ENCODE data around the gene PLEKHM2.

The PLEKHM2 gene

GRCh38 chr1:15669074-15669473 is 15.0 kb upstream of the PLEKHM2 start:
- TF ChIP-seq GABPA (IDR thresholded peaks at IDR 0.05; ENCODE audit: low read depth) (no peak), SPI1 (IDR thresholded peaks at IDR 0.05; ENCODE audit: borderline replicate concordance, low read depth) (no peak), POLR2AphosphoS5 (IDR thresholded peaks at IDR 0.05; ENCODE audit: low read depth) (no peak)
- TF ChIP-seq, protein P1, sequence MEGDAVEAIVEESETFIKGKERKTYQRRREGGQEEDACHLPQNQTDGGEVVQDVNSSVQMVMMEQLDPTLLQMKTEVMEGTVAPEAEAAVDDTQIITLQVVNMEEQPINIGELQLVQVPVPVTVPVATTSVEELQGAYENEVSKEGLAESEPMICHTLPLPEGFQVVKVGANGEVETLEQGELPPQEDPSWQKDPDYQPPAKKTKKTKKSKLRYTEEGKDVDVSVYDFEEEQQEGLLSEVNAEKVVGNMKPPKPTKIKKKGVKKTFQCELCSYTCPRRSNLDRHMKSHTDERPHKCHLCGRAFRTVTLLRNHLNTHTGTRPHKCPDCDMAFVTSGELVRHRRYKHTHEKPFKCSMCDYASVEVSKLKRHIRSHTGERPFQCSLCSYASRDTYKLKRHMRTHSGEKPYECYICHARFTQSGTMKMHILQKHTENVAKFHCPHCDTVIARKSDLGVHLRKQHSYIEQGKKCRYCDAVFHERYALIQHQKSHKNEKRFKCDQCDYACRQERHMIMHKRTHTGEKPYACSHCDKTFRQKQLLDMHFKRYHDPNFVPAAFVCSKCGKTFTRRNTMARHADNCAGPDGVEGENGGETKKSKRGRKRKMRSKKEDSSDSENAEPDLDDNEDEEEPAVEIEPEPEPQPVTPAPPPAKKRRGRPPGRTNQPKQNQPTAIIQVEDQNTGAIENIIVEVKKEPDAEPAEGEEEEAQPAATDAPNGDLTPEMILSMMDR (IDR thresholded peaks at IDR 0.05; ENCODE audit: insufficient read depth, low read length) = no peak
- TF ChIP-seq, protein P2, sequence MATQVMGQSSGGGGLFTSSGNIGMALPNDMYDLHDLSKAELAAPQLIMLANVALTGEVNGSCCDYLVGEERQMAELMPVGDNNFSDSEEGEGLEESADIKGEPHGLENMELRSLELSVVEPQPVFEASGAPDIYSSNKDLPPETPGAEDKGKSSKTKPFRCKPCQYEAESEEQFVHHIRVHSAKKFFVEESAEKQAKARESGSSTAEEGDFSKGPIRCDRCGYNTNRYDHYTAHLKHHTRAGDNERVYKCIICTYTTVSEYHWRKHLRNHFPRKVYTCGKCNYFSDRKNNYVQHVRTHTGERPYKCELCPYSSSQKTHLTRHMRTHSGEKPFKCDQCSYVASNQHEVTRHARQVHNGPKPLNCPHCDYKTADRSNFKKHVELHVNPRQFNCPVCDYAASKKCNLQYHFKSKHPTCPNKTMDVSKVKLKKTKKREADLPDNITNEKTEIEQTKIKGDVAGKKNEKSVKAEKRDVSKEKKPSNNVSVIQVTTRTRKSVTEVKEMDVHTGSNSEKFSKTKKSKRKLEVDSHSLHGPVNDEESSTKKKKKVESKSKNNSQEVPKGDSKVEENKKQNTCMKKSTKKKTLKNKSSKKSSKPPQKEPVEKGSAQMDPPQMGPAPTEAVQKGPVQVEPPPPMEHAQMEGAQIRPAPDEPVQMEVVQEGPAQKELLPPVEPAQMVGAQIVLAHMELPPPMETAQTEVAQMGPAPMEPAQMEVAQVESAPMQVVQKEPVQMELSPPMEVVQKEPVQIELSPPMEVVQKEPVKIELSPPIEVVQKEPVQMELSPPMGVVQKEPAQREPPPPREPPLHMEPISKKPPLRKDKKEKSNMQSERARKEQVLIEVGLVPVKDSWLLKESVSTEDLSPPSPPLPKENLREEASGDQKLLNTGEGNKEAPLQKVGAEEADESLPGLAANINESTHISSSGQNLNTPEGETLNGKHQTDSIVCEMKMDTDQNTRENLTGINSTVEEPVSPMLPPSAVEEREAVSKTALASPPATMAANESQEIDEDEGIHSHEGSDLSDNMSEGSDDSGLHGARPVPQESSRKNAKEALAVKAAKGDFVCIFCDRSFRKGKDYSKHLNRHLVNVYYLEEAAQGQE (IDR thresholded peaks at IDR 0.05; ENCODE audit: insufficient replicate concordance, low read depth) = no peak
- H3K27me3 ChIP-seq (ENCODE audit: insufficient read depth, poor library complexity, severe bottlenecking) = no peaks in the 10 kb centered on the region
- no peak overlapping the region for H3K4me3 ChIP-seq (replicated peaks; ENCODE audit: insufficient read depth, low read length)

GRCh38 chr1:15669864-15670263 is 14.3 kb upstream of the PLEKHM2 start:
- no peak for DNase-seq (ENCODE audit: low read depth in 1 of 2, low spot score in 1 of 2)
- Histone ChIP-seq H3K27me3 (ENCODE audit: insufficient read depth, poor library complexity, severe bottlenecking) (no peaks in the 10 kb centered on the region), H3K4me3 (replicated peaks; ENCODE audit: insufficient read depth, low read length) (no peak overlapping the region), H3K27ac (replicated peaks) (no peak overlapping the region)
- TF ChIP-seq SPI1 (IDR thresholded peaks at IDR 0.05; ENCODE audit: borderline replicate concordance, low read depth) (no peak), GABPA (IDR thresholded peaks at IDR 0.05; ENCODE audit: low read depth) (no peak)
- TF ChIP-seq, protein P1 (IDR thresholded peaks at IDR 0.05; ENCODE audit: insufficient read depth, low read length) = no peak
- TF ChIP-seq, protein P2 (IDR thresholded peaks at IDR 0.05; ENCODE audit: insufficient replicate concordance, low read depth) = no peak

More at GRCh38 chr1:15669074-15669473, 15.0 kb upstream of the PLEKHM2 start:
- H3K27ac ChIP-seq (replicated peaks) = no peak overlapping the region
- no peak for DNase-seq (ENCODE audit: low read depth in 1 of 2, low spot score in 1 of 2)

DNA sequence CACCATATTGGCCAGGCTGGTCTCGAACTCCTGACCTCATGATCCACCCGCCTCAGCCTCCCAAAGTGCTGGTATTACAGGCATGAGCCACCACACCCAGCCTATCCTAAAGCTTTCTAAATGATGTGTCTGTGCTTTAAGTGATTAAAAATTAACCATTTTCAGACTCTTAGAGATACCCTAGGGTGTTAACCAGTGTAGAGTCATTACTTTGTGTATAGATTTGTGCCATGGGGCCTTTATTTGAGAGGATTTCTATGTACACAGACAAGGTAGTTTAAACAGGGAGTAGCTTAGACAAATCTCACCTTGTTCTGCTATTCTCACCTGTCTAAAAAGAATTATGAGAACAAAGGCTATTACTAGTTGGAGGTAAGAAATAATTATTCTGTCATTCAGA is 12.7 kb upstream of the PLEKHM2 start:
- Histone ChIP-seq H3K4me3 (replicated peaks; ENCODE audit: insufficient read depth, low read length) (no peak overlapping the region), H3K27ac (replicated peaks) (no peak overlapping the region), H3K27me3 (ENCODE audit: insufficient read depth, poor library complexity, severe bottlenecking) (no peaks in the 10 kb centered on the region)
- no peak for TF ChIP-seq POLR2AphosphoS5 (IDR thresholded peaks at IDR 0.05; ENCODE audit: low read depth)
- no peak for TF ChIP-seq GABPA (IDR thresholded peaks at IDR 0.05; ENCODE audit: low read depth)
- no peak for TF ChIP-seq SPI1 (IDR thresholded peaks at IDR 0.05; ENCODE audit: borderline replicate concordance, low read depth)
- TF ChIP-seq, protein P1 (IDR thresholded peaks at IDR 0.05; ENCODE audit: insufficient read depth, low read length) = no peak
- TF ChIP-seq, protein P2 (IDR thresholded peaks at IDR 0.05; ENCODE audit: insufficient replicate concordance, low read depth) = no peak
- no peak for DNase-seq (ENCODE audit: low read depth in 1 of 2, low spot score in 1 of 2)

Data from HL-60 (cell line).